A673 (cell line): ENCODE measurements around the gene C1orf174.

ENCODE experiments used
- CTCF ChIP-seq: fragments of 300-800, 200-600 bp; sonication (generic); conservative IDR thresholded peaks from 2 replicates; pipeline ENCODE4 v1.5.1; 2017; ENCODE audit warnings: low read depth, mild to moderate bottlenecking, antibody characterized with exemption, low read length, moderate library complexity, mixed read lengths
- EZH2 ChIP-seq: fragments of 200-600 bp; sonication (generic); IDR thresholded peaks from 2 replicates; pipeline ENCODE4 v1.6.1; 2017; ENCODE audit warnings: borderline replicate concordance, low read depth, mild to moderate bottlenecking, mixed read lengths, antibody characterized with exemption, low read length; ENCODE audit not compliant: poor library complexity, severe bottlenecking

- TF ChIP-seq CTCF (no peak), EZH2 (no peak)
Observed at GRCh38 chr1:3883194-3883925, 16.7 kb downstream of the C1orf174 start.
